ENCODE measurements around the gene ACLY.

ACLY gene

DNA sequence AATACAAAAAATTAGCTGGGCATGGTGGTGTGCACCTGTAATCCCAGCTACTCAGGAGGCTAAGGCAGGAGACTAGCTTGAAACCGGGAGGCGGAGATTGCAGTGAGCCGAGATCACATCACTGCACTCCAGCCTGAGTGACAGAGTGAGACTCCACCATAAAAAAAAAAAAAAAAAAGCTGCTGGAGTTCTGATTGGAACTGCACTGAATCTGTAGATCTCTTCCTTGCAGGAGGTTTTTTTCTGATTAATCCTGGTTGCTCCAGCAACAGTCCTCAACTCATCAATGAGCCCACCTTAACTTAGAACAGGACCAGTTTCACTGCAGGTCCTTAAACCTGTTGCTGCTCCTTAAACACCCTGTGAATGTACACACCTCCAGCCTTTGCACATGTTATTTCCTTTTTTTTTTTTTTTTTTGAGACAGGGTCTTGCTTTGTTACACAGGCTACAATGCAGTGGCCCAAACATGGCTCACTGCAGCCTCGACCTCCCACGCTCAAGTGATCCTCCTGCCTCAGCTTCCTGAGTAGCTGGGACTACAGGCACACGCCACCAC, 10.0 kb upstream of the ACLY start:
- Mint-ChIP-seq H3K27ac (peak overlapping the region; percentile 70), H3K4me1 (ENCODE audit: low read depth) (peaks cover 34% of the 10 kb centered on the region), H3K4me3 (peak overlapping the region; percentile 99), H3K36me3 (ENCODE audit: low read depth) (peaks cover 3% of the 10 kb centered on the region), H3K27me3 (ENCODE audit: low read depth) (no peaks in the 10 kb centered on the region), H3K9me3 (no peaks in the 10 kb centered on the region)

DNA sequence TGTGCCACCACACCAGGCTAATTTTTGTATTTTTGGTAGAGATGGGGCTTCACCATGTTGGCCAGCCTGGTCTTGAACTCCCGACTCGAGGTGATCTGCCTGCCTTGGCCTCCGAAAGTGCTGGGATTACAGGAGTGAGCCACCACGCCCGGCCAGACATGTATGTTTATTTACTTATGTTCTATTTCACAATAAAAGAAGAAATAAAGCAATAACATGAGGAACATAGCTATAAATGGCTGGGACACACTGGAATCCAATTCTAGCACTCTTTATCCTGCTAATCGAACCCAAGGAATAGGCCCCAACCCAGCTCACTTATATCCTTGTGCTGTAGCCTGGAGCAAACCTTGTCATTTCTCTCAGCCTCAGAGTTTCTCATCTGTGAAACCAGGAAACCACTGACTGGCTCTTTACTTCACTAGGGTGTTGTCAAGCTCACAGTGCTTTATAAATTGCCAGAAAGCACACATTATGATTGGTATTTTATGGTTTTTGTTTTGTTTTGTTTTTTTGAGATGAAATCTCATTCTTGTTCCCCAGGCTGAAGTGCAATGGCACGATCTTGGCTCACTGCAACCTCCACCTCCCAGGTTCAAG, 7.3 kb upstream of the ACLY start:
- H3K27ac Mint-ChIP-seq: no peak overlapping the region
- no peaks in the 10 kb centered on the region for H3K27me3 Mint-ChIP-seq (ENCODE audit: low read depth)
- H3K4me3 Mint-ChIP-seq: no peak overlapping the region

GRCh38 chr17:41920580-41920955, 1.8 kb upstream of the ACLY start:
- H3K27ac Mint-ChIP-seq: no peak overlapping the region
- H3K36me3 Mint-ChIP-seq (ENCODE audit: low read depth): no peaks in the 10 kb centered on the region
- no peaks in the 10 kb centered on the region for H3K9me3 Mint-ChIP-seq
- H3K4me3 Mint-ChIP-seq: no peak overlapping the region
- H3K27me3 Mint-ChIP-seq (ENCODE audit: low read depth): no peaks in the 10 kb centered on the region
- H3K4me1 Mint-ChIP-seq (ENCODE audit: low read depth): peaks cover 18% of the 10 kb centered on the region

More for the DNA sequence above, 7.3 kb upstream of the ACLY start:
- Mint-ChIP-seq H3K9me3 (no peaks in the 10 kb centered on the region), H3K36me3 (ENCODE audit: low read depth) (peaks cover 3% of the 10 kb centered on the region), H3K4me1 (ENCODE audit: low read depth) (peaks cover 17% of the 10 kb centered on the region)

DNA sequence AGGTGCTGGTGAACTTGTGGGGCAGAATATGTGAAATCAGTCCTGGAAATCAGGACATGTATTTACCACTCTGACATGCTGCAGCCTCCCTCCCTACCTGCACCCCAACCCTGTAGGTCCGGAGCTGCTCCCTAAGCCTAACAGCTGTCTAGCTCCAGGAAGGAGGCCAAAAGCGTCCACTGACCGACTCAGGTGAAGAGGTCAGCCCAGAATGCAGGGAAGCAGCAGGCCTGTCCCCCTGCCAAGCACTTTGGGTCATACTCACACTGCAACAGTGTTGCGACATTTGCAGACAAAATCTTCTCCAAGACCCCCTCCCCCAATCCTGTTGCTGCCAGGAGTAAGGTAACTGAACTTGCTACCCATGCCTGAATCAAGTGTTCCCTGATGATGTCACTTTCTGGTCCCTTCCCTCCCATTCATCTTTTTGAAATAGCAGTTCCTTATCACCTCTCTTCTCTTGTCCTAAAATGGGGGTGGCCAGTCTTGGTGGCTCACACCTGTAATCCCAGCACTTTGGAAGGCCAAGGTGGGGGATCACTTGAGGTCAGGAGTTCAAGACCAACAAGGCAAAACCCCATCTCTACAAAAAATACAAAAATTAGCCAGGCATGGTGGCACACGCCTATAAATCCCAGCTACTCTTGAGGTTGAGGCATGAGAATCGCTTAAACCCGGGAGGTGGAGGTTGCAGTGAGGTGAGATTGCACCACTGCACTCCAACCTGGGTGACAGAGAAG, 1.3 kb upstream of the ACLY start:
- peaks cover 20% of the 10 kb centered on the region for H3K4me1 Mint-ChIP-seq (ENCODE audit: low read depth)
- no peaks in the 10 kb centered on the region for H3K36me3 Mint-ChIP-seq (ENCODE audit: low read depth)
- no peaks in the 10 kb centered on the region for H3K9me3 Mint-ChIP-seq
- H3K27me3 Mint-ChIP-seq (ENCODE audit: low read depth): no peaks in the 10 kb centered on the region
- peak overlapping the region; percentile 92 for H3K4me3 Mint-ChIP-seq
- peak overlapping the region; percentile 77 for H3K27ac Mint-ChIP-seq

- Mint-ChIP-seq H3K36me3 (ENCODE audit: low read depth) (peaks cover 1% of the 10 kb centered on the region), H3K4me1 (ENCODE audit: low read depth) (peaks cover 25% of the 10 kb centered on the region), H3K27ac (peak overlapping the region; percentile 94), H3K27me3 (ENCODE audit: low read depth) (no peaks in the 10 kb centered on the region), H3K4me3 (peak overlapping the region; percentile 92), H3K9me3 (no peaks in the 10 kb centered on the region)
Measured at GRCh38 chr17:41919165-41919817, 540 bp upstream of the ACLY start.

GRCh38 chr17:41917679-41918313, 955 bp downstream of the ACLY start:
- no peaks in the 10 kb centered on the region for H3K9me3 Mint-ChIP-seq
- peak overlapping the region; percentile 94 for H3K27ac Mint-ChIP-seq
- peaks cover 1% of the 10 kb centered on the region for H3K36me3 Mint-ChIP-seq (ENCODE audit: low read depth)
- peak overlapping the region; percentile 92 for H3K4me3 Mint-ChIP-seq
- H3K27me3 Mint-ChIP-seq (ENCODE audit: low read depth): no peaks in the 10 kb centered on the region
- H3K4me1 Mint-ChIP-seq (ENCODE audit: low read depth): peaks cover 31% of the 10 kb centered on the region

- Mint-ChIP-seq H3K36me3 (ENCODE audit: low read depth) (peaks cover 6% of the 10 kb centered on the region), H3K9me3 (no peaks in the 10 kb centered on the region), H3K4me3 (peak overlapping the region; percentile 92), H3K27ac (peak overlapping the region; percentile 94), H3K27me3 (ENCODE audit: low read depth) (no peaks in the 10 kb centered on the region), H3K4me1 (ENCODE audit: low read depth) (peaks cover 31% of the 10 kb centered on the region)
Measured at GRCh38 chr17:41917192-41917591, 1.6 kb downstream of the ACLY start.

GRCh38 chr17:41915566-41915965, 3.2 kb downstream of the ACLY start:
- H3K4me3 Mint-ChIP-seq: no peak overlapping the region
- no peaks in the 10 kb centered on the region for H3K9me3 Mint-ChIP-seq
- H3K36me3 Mint-ChIP-seq (ENCODE audit: low read depth): peaks cover 12% of the 10 kb centered on the region
- peaks cover 31% of the 10 kb centered on the region for H3K4me1 Mint-ChIP-seq (ENCODE audit: low read depth)
- no peaks in the 10 kb centered on the region for H3K27me3 Mint-ChIP-seq (ENCODE audit: low read depth)
- H3K27ac Mint-ChIP-seq: no peak overlapping the region

DNA sequence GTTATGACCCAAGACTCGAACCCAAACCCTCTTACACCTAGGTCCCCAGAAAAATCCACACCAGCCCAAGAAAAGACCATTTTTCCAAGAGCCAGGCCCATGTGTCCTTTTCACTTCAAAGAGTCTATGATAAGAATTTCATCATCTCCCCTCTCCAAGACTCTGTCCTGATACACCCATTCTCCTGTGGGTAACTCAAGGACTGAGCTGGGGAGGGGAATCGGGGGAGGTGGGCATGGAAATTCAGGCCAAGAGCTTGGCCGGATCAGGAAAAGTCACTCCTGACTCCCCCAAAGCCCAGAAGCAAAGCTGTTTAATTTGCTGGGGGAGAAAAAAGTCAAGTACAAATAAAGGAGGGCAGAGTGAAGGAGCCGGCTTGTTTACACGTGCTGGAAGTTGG, 3.7 kb downstream of the ACLY start:
- no peak overlapping the region for H3K4me3 Mint-ChIP-seq
- H3K27ac Mint-ChIP-seq: no peak overlapping the region
- no peaks in the 10 kb centered on the region for H3K27me3 Mint-ChIP-seq (ENCODE audit: low read depth)
- H3K9me3 Mint-ChIP-seq: no peaks in the 10 kb centered on the region
- H3K36me3 Mint-ChIP-seq (ENCODE audit: low read depth): peaks cover 16% of the 10 kb centered on the region
- peaks cover 31% of the 10 kb centered on the region for H3K4me1 Mint-ChIP-seq (ENCODE audit: low read depth)

- Mint-ChIP-seq H3K9me3 (no peaks in the 10 kb centered on the region), H3K27ac (no peak overlapping the region), H3K36me3 (ENCODE audit: low read depth) (peaks cover 20% of the 10 kb centered on the region), H3K4me3 (no peak overlapping the region), H3K27me3 (ENCODE audit: low read depth) (no peaks in the 10 kb centered on the region), H3K4me1 (ENCODE audit: low read depth) (peaks cover 28% of the 10 kb centered on the region)
Measured at GRCh38 chr17:41914358-41914766, 4.4 kb downstream of the ACLY start.

DNA sequence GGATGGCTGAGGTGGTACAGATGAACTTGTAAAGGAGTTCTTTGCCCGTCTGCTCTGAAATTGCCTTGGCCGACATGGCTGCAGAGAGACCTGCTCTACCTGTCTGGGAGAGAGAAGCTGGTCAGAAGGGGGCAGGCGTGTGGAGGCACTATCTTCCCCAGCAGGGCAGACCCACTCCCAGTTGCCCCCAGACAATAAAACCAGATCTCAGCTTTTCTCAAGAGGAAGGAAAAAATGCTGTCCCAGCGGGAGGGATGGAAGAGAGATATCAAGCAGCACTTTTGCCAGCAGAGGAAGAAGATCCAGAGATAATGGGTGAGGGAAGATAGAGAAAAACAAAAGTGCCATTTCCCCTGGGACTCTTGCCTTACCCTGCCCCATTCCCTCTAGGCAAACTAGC, 5.0 kb downstream of the ACLY start:
- H3K27ac Mint-ChIP-seq: no peak overlapping the region
- H3K9me3 Mint-ChIP-seq: no peaks in the 10 kb centered on the region
- H3K36me3 Mint-ChIP-seq (ENCODE audit: low read depth): peaks cover 22% of the 10 kb centered on the region
- no peak overlapping the region for H3K4me3 Mint-ChIP-seq
- peaks cover 28% of the 10 kb centered on the region for H3K4me1 Mint-ChIP-seq (ENCODE audit: low read depth)
- no peaks in the 10 kb centered on the region for H3K27me3 Mint-ChIP-seq (ENCODE audit: low read depth)

GRCh38 chr17:41912925-41913324, 5.8 kb downstream of the ACLY start:
- no peaks in the 10 kb centered on the region for H3K9me3 Mint-ChIP-seq
- H3K36me3 Mint-ChIP-seq (ENCODE audit: low read depth): peaks cover 25% of the 10 kb centered on the region
- H3K27ac Mint-ChIP-seq: no peak overlapping the region

DNA sequence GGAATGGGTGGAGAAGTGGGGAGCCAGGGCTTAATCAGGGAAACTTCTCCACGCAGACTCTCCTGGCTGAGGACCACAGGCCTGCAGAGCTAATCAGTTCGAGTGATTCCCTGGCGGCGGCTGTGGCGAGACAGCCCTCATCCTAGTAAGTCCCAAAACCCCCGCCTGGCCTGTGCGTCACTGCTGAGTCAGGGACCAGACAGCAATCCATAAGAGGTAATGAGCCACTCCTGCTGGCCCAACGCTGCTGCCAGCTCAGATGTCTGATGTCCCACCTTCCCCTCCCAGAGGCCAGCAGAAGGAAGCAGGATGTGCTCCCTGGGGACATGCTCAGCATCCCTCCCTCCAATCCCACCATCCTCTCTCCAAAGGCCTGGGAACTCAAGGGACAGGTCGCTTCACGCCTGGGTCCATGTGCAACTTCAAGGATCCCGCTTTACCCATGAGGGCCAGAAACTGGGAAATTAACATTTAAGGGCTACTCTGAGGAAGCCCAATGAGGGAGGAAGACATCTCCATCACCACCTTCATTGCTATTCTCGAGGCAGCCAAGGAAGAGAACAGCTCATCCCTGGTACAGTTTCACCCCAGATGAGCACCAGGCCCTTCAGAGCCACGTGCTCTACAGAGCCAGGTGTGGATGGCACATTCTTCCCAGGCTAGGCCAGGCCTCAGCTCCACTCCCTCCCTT, 7.9 kb downstream of the ACLY start:
- H3K4me3 Mint-ChIP-seq: no peak overlapping the region
- H3K9me3 Mint-ChIP-seq: no peaks in the 10 kb centered on the region

More at GRCh38 chr17:41912925-41913324, 5.8 kb downstream of the ACLY start:
- H3K27me3 Mint-ChIP-seq (ENCODE audit: low read depth): no peaks in the 10 kb centered on the region
- H3K4me1 Mint-ChIP-seq (ENCODE audit: low read depth): peaks cover 30% of the 10 kb centered on the region
- no peak overlapping the region for H3K4me3 Mint-ChIP-seq

GRCh38 chr17:41909088-41909487, 9.7 kb downstream of the ACLY start:
- Mint-ChIP-seq H3K27ac (no peak overlapping the region), H3K4me1 (ENCODE audit: low read depth) (peaks cover 8% of the 10 kb centered on the region), H3K9me3 (no peaks in the 10 kb centered on the region), H3K27me3 (ENCODE audit: low read depth) (no peaks in the 10 kb centered on the region), H3K4me3 (no peak overlapping the region), H3K36me3 (ENCODE audit: low read depth) (peaks cover 47% of the 10 kb centered on the region)

More for the DNA sequence above, 7.9 kb downstream of the ACLY start:
- H3K4me1 Mint-ChIP-seq (ENCODE audit: low read depth): peaks cover 18% of the 10 kb centered on the region
- H3K27ac Mint-ChIP-seq: no peak overlapping the region
- H3K36me3 Mint-ChIP-seq (ENCODE audit: low read depth): peaks cover 38% of the 10 kb centered on the region
- H3K27me3 Mint-ChIP-seq (ENCODE audit: low read depth): no peaks in the 10 kb centered on the region
